ENCODE results near the gene SMARCAL1.

DNA sequence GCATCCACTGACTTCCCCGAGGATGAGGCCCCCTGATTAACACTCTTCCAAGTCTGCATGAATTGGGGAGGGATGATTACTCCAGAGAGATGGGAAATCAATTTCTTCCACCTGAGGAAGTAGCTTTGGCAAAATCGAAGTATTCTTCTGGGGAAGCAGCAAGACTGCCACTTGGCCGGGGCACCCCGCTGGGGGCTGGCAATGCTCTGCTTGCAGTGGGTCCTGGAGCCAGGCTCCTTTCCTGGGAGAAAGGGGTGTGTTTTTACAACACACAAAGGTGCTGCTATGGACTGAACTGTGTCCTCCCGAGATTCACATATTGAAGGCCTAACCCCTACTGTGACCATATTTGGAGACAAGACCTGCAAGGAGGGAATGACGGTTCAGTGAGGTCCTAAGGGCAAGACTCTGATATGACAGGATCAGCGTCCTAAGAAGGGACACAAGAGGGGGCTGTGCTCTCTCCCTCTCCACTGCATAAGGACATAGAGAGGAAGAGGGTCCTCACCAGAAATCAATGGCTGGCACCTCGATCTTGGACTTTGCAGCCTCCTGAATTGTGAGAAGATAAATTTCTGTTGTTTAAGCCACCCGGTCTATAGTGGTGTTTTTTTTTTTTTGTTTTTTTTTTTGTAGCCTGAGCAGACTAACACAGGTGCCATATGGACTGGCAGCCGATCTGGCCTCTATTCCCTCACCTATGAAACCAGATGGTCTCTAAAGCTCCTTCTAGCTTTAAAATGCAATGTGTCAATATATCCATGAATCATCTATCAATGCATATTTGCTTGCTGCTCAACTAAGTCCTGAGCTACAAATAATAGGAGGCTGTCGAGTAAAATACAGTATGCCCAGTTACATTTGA, 3.6 kb upstream of the SMARCAL1 start:
- TF ChIP-seq TCF12 (IDR thresholded peaks at IDR 0.05; ENCODE audit: low read depth) (no peak), YY1 (IDR thresholded peaks at IDR 0.05; ENCODE audit: low read depth) (no peak), TAF1 (IDR thresholded peaks at IDR 0.05; ENCODE audit: low read depth) (no peak), RAD21 (IDR thresholded peaks at IDR 0.05; ENCODE audit: low read depth) (no peak), EP300 (IDR thresholded peaks at IDR 0.05; ENCODE audit: borderline replicate concordance) (no peak), CEBPB (IDR thresholded peaks at IDR 0.05) (no peak), TEAD4 (IDR thresholded peaks at IDR 0.05) (no peak), FOXM1 (IDR thresholded peaks at IDR 0.05; ENCODE audit: borderline replicate concordance, low read depth) (no peak)
- TF ChIP-seq, protein P1, sequence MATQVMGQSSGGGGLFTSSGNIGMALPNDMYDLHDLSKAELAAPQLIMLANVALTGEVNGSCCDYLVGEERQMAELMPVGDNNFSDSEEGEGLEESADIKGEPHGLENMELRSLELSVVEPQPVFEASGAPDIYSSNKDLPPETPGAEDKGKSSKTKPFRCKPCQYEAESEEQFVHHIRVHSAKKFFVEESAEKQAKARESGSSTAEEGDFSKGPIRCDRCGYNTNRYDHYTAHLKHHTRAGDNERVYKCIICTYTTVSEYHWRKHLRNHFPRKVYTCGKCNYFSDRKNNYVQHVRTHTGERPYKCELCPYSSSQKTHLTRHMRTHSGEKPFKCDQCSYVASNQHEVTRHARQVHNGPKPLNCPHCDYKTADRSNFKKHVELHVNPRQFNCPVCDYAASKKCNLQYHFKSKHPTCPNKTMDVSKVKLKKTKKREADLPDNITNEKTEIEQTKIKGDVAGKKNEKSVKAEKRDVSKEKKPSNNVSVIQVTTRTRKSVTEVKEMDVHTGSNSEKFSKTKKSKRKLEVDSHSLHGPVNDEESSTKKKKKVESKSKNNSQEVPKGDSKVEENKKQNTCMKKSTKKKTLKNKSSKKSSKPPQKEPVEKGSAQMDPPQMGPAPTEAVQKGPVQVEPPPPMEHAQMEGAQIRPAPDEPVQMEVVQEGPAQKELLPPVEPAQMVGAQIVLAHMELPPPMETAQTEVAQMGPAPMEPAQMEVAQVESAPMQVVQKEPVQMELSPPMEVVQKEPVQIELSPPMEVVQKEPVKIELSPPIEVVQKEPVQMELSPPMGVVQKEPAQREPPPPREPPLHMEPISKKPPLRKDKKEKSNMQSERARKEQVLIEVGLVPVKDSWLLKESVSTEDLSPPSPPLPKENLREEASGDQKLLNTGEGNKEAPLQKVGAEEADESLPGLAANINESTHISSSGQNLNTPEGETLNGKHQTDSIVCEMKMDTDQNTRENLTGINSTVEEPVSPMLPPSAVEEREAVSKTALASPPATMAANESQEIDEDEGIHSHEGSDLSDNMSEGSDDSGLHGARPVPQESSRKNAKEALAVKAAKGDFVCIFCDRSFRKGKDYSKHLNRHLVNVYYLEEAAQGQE (IDR thresholded peaks at IDR 0.05; ENCODE audit: low read depth) = no peak
- TF ChIP-seq, protein P2, sequence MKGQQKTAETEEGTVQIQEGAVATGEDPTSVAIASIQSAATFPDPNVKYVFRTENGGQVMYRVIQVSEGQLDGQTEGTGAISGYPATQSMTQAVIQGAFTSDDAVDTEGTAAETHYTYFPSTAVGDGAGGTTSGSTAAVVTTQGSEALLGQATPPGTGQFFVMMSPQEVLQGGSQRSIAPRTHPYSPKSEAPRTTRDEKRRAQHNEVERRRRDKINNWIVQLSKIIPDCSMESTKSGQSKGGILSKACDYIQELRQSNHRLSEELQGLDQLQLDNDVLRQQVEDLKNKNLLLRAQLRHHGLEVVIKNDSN (IDR thresholded peaks at IDR 0.05) = no peak
- TF ChIP-seq, protein P3, sequence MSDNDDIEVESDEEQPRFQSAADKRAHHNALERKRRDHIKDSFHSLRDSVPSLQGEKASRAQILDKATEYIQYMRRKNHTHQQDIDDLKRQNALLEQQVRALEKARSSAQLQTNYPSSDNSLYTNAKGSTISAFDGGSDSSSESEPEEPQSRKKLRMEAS (IDR thresholded peaks at IDR 0.05) = no peak

All from Ishikawa (cell line).